Measurements from ENCODE around the gene BAD. TPM values are rescaled to one million over a fixed set of nuclear protein-coding genes. Genes with fewer than 3 reads are reported as not detected.
A peak's percentile ranks its signal among the peaks of the same experiment; 100 is the strongest.

BAD gene
- total and polyA plus RNA-seq, 10 of the 15 experiments (the other 5 are each of a cell fraction or from before 2014, with no cell fraction given), result 1.5 to 67.2 (median 39.6) TPM

GRCh38 chr11:64225608-64226506, 58.6 kb downstream of the BAD start, which contains the start of the genes NUDT22 and TRPT1 (continued):
- TF ChIP-seq NKRF (conservative IDR thresholded peaks at IDR 0.05) (peak; percentile 64; the same call in 1 of the 2 replicates), MYC (IDR thresholded peaks at IDR 0.05; ENCODE audit: insufficient read depth, insufficient read length, insufficient replicate concordance, low read length, severe bottlenecking) (no peak), YY1 (IDR thresholded peaks at IDR 0.05; ENCODE audit: low read depth, low read length) (no peak; the same call in 1 of the 2 replicates), CTCF (IDR thresholded peaks at IDR 0.05 in 2 of 3, conservative IDR thresholded peaks at IDR 0.05 in 1 of 3; ENCODE audit: control insufficient read depth in 2 of 3, extremely low read depth in 1 of 3, insufficient read depth in 1 of 3, low read depth in 3 of 3, low read length in 3 of 3) (peak; percentile 25 to 48 (median 36); a peak in 4 of 6 replicates), PKNOX1 (IDR thresholded peaks at IDR 0.05) (no peak), PBX3 (IDR thresholded peaks at IDR 0.05; ENCODE audit: insufficient replicate concordance, low read depth, low read length) (no peak), ZBTB40 (IDR thresholded peaks at IDR 0.05; ENCODE audit: borderline replicate concordance) (peak; percentile 73; the same call in 1 of the 2 replicates), CEBPB (IDR thresholded peaks at IDR 0.05; ENCODE audit: borderline replicate concordance in 1 of 2, low read depth in 2 of 2, low read length in 2 of 2) (no peak), TAF1 (IDR thresholded peaks at IDR 0.05; ENCODE audit: borderline replicate concordance, low read depth, low read length) (peak; percentile 50; the same call in 1 of the 2 replicates), SREBF1 (IDR thresholded peaks at IDR 0.05; ENCODE audit: low read length) (no peak), MEF2A (IDR thresholded peaks at IDR 0.05; ENCODE audit: insufficient read depth, low read depth, low read length) (no peak), ZNF274 (IDR thresholded peaks at IDR 0.05; ENCODE audit: insufficient read depth, insufficient read length) (no peak), SMAD5 (IDR thresholded peaks at IDR 0.05; ENCODE audit: low read depth) (peak; percentile 21; the same call in 1 of the 2 replicates), SPI1 (IDR thresholded peaks at IDR 0.05; ENCODE audit: borderline replicate concordance, insufficient read depth, low read depth, low read length) (peak; percentile 79), EGR1 (IDR thresholded peaks at IDR 0.05; ENCODE audit: borderline replicate concordance in 1 of 2, low read depth in 2 of 2, low read length in 2 of 2) (no peak), HDAC6 (IDR thresholded peaks at IDR 0.05; ENCODE audit: unreplicated experiment) (no peak)
